SK-N-MC (cell line): ENCODE results near the gene THRSP.

ENCODE experiments used
- EZH2 ChIP-seq: fragments of 200-600 bp; sonication (generic); IDR thresholded peaks from one replicate; pipeline ENCODE4 v1.6.1; 2017; ENCODE audit warnings: antibody characterized with exemption
- FOXP2 ChIP-seq: optimal IDR thresholded peaks from 2 replicates; pipeline ENCODE3; 2011; ENCODE audit warnings: mild to moderate bottlenecking, moderate library complexity; ENCODE audit not compliant: insufficient read depth; ENCODE audit errors: extremely low read length, control extremely low read depth
- POLR2AphosphoS5 ChIP-seq: IDR thresholded peaks from 2 replicates; pipeline ENCODE4 v1.6.1; 2012; ENCODE audit warnings: mild to moderate bottlenecking, low read depth, low read length, borderline replicate concordance

DNA sequence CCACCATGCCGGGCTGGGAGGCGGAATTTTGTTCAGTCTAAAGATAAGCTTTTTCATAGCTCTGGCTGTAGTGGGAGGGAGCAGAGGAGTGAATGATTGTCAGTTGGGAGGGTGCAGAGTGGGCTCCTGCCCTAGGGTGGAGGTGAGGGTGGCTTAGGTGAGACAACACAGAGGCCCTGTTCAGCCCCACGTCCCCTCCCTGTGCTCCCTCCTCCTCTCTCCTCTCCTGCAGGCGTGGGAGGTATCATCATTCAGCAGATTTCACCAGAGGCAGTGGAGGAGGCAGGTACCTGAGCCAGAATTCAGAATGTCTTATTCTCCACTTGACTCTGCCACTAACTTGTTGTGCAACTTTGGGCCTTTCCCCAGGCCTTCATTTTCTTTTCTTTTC, 1.7 kb upstream of the THRSP start:
- TF ChIP-seq EZH2 = no peak
- no peak for TF ChIP-seq POLR2AphosphoS5
- TF ChIP-seq FOXP2 = no peak
